ENCODE data around the gene AP1AR.

Gene AP1AR

DNA sequence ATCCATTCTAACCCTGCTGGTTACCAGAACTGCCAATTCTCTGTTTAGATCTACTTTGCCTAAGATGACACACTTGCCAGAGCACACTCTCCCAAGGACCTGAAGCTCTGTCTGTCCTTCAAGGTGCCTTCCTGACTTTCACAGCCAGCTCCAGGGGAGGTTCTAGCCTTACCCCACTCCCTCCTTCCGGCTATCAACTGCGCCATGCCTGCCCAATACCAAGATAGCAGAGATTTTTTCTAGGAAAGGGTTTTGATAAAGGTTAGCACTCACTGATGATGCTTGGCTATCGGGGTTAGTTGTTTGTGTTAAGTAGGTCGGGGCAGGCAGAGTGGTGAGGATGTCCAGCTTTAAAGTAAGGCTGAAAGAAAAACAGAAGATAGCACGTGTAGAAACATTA is 79.9 kb downstream of the AP1AR start:
- TF ChIP-seq, protein P1, sequence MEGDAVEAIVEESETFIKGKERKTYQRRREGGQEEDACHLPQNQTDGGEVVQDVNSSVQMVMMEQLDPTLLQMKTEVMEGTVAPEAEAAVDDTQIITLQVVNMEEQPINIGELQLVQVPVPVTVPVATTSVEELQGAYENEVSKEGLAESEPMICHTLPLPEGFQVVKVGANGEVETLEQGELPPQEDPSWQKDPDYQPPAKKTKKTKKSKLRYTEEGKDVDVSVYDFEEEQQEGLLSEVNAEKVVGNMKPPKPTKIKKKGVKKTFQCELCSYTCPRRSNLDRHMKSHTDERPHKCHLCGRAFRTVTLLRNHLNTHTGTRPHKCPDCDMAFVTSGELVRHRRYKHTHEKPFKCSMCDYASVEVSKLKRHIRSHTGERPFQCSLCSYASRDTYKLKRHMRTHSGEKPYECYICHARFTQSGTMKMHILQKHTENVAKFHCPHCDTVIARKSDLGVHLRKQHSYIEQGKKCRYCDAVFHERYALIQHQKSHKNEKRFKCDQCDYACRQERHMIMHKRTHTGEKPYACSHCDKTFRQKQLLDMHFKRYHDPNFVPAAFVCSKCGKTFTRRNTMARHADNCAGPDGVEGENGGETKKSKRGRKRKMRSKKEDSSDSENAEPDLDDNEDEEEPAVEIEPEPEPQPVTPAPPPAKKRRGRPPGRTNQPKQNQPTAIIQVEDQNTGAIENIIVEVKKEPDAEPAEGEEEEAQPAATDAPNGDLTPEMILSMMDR (IDR thresholded peaks at IDR 0.05; ENCODE audit: low read depth, low read length), result no peak

DNA sequence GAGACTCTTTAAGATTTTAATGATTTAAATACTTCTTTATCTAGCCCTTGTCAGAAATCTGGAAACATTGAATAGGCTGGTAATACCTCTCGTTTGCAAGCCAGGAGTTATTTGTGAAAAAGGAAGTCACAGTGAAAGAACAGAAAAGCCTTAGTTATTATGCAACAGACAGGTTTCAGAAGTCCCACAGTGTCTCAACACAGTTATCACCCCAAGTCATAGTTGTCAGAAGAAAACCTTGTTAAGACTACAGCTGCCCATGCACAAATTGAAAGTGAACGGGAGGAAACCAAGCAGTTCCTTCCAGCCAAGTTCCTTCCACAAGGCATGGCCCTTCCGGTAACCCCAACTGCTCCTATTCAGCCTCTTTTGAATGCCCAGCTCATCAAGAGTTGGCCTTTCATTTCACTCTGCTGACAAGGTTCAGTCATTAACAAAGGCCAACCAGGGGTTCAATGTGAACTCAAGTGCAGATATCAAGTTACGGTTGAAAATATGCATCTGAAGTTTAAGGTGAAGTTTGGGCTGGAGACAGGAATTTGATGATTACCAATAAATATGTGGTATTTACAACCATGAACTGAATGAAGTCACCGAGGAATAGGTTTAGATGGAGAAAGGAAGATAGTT is 81.1 kb downstream of the AP1AR start:
- no peak for DNase-seq (ENCODE audit: extremely low read depth, low read depth)
- TF ChIP-seq, protein P1 (IDR thresholded peaks at IDR 0.05; ENCODE audit: low read depth, low read length), result no peak

More for the DNA sequence above, 79.9 kb downstream of the AP1AR start:
- no peak for DNase-seq (ENCODE audit: extremely low read depth, low read depth)

DNA sequence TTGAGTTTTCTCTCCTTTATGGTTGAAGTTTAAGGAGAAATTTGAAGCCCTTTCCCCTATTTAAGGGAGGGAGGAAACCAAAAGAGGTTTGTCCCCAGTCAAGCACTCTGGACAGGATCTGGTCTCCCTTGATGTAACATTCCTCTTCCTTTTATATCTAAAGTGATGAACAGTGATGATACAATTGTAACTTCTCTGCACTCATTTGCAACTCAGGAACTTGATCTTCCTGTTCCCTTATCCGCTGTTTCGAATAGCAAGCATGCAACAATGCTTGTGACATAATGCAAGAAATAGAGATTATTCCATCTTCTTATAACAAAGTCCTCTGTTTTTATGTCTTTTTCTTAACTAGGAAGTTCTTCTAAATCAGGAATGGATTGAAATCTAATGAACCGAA is 83.9 kb downstream of the AP1AR start:
- TF ChIP-seq, protein P1 (IDR thresholded peaks at IDR 0.05; ENCODE audit: low read depth, low read length), result no peak
- DNase-seq (ENCODE audit: extremely low read depth, low read depth), result no peak

DNA sequence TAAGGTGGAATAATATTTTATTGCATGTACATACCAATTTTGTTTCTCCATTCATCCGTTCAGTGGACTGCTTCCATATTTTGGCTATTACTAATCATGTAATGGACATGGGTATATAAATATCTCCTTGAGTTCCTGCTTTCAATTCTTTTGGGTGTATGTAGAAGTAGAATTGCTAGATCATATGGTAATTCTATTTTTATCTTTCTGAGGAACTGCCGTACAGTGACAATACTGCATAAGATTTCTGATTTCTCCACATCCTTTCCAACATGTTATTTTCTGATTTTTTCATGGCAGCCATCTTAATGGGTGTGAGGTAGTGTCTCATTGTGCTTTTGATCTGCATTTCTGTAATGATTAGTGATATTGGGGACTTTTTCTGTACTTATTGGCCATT is 84.8 kb downstream of the AP1AR start:
- TF ChIP-seq, protein P1 (IDR thresholded peaks at IDR 0.05; ENCODE audit: low read depth, low read length), result no peak
- DNase-seq (ENCODE audit: extremely low read depth, low read depth), result no peak

- no peak for DNase-seq (ENCODE audit: extremely low read depth, low read depth)
- TF ChIP-seq, protein P1 (IDR thresholded peaks at IDR 0.05; ENCODE audit: low read depth, low read length), result no peak
Observed at GRCh38 chr4:112318239-112319142, 86.9 kb downstream of the AP1AR start.

Data from AG09319 (cell line).